Activated naive CD8-positive, alpha-beta T cell (primary cell): ENCODE results near the gene OTULIN.

Experiments used
- H3K27ac Mint-ChIP-seq: one replicate; pipeline ENCODE4 v1.8.0; 2021; ENCODE audit warnings: mixed read lengths
- H3K27me3 Mint-ChIP-seq: one replicate; pipeline ENCODE4 v1.8.0; 2021; ENCODE audit warnings: mixed read lengths
- H3K36me3 Mint-ChIP-seq: one replicate; pipeline ENCODE4 v1.8.0; 2021; ENCODE audit warnings: mixed read lengths
- H3K4me1 Mint-ChIP-seq: one replicate; pipeline ENCODE4 v1.8.0; 2021; ENCODE audit warnings: low read depth, mixed read lengths
- H3K4me3 Mint-ChIP-seq: one replicate; pipeline ENCODE4 v1.8.0; 2021; ENCODE audit warnings: mild to moderate bottlenecking, mixed read lengths
- H3K9me3 Mint-ChIP-seq: one replicate; pipeline ENCODE4 v1.8.0; 2021; ENCODE audit warnings: low read depth, mixed read lengths

Gene OTULIN

DNA sequence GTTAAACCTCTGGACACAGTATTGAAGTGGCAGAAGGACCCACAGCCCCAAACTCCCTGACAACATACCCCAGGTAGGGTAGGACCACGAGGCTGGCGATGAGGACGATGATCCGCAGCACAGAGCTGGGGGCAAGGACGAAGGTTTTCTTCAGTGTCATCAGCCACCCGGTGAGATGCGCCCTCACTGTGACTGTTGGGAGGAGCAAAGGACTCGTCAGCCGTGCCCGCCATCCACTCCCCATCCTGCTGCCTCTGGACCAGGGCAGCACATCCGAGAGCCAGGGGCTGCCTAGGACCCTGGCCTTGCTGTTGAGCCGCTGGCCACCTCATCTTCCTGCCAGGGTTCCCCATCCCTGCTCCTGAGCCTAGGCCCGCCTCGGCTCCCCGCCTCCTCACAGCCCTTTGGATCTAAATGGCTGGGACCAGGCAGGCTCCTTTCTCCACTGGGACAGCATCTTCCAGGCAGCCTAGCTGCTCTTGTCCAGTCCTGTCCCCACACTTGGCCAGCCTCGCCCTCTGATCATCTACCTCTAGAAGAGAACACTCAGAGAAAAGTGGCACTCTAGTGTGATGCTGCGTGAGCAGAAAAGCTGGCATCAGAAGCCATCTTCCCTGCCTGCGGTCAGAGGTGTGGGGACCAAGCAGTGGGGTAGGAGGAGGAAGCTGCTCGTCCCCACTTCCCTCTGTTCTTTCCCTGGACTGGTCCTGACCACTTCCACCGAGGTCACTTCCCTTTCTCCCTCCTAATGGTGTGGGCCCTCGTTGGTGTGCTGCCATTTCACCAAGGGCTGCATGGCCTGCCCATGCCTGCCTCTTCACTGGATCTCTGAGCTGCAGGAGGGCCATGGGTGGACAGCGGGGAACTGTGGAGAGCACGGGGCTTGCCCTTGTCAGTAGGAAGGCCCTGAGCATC lies 49.2 kb downstream of the OTULIN start:
- no peak overlapping the region for H3K4me3 Mint-ChIP-seq

GRCh38 chr5:14714706-14715105 lies 50.2 kb downstream of the OTULIN start:
- no peaks in the 10 kb centered on the region for H3K9me3 Mint-ChIP-seq
- H3K4me1 Mint-ChIP-seq, result peaks cover 30% of the 10 kb centered on the region
- H3K27me3 Mint-ChIP-seq, result no peaks in the 10 kb centered on the region
- H3K4me3 Mint-ChIP-seq, result no peak overlapping the region
- peaks cover 8% of the 10 kb centered on the region for H3K36me3 Mint-ChIP-seq
- peak overlapping the region; percentile 66 for H3K27ac Mint-ChIP-seq

More for the DNA sequence above, 49.2 kb downstream of the OTULIN start:
- Mint-ChIP-seq H3K27me3 (no peaks in the 10 kb centered on the region), H3K9me3 (no peaks in the 10 kb centered on the region), H3K36me3 (peaks cover 11% of the 10 kb centered on the region), H3K4me1 (peaks cover 31% of the 10 kb centered on the region), H3K27ac (peak overlapping the region; percentile 66)

DNA sequence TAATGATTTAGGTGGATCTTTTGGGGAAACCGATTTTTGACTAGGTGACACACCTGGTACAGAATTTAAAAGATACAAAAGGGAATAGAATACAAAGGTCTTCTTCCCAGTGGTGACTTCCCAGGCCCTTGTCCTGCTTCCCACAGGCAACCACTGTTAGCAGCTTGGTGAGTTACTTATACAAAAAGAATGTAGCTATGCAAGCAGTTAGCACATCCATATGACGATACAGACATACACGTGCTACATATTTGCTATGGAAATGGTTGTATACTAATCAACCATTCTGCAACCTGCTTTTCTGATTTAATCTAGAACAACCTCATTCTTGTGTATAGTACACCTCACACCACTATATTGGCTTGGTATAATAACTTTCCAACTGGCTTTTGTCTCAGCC lies 51.0 kb downstream of the OTULIN start:
- Mint-ChIP-seq H3K36me3 (peaks cover 8% of the 10 kb centered on the region), H3K27ac (no peak overlapping the region), H3K4me3 (no peak overlapping the region), H3K4me1 (peaks cover 30% of the 10 kb centered on the region), H3K27me3 (no peaks in the 10 kb centered on the region), H3K9me3 (no peaks in the 10 kb centered on the region)

DNA sequence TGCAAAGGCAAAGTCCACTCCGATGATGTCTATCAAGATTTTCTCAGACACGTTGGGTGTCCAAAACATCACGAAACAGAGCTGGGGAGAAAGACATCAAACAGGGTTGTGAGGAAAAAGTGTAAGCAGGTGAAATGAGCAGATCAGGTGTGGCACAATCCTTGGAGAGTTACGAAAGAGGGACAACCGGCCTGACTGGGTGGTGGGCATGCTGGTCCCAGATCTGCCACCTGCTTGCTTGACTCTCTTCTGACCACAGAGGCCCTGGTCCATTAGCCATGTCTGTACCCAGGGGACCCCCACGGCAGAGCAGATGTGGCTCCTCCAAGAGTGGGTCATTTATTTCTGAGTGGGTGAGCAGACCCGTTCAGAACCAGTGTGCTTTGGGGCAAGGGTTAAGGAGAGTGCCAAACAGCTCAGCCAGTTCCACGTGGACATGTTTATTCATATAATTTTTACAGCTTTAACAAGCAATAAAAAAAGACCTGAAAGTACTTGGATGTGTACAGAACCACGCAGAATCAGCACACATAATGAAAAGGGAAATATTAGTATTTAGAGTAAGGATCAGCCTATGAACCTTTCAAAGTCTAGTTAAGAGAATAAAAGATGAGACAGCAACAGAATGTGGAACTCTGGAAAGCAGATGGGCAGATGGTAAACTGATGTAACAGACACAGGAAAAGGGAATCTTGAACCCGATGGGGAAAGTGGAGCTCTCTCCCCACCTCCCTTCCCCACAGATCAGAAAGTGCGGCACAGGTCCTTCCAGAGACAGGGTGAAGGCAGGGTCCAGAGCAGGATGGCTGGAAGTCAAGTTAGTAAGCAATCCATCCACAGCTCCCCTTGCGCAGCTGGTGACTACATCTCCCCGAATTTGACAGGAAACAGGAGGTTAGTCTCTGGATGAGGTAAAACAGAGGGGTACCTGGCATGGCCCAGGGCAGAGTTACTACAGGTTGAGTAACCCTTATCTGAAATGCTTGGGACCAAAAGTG lies 52.5 kb downstream of the OTULIN start:
- Mint-ChIP-seq H3K4me3 (no peak overlapping the region), H3K27ac (peak overlapping the region; percentile 67), H3K27me3 (no peaks in the 10 kb centered on the region), H3K4me1 (peaks cover 35% of the 10 kb centered on the region), H3K9me3 (no peaks in the 10 kb centered on the region), H3K36me3 (peaks cover 8% of the 10 kb centered on the region)

- H3K9me3 Mint-ChIP-seq, result no peaks in the 10 kb centered on the region
- no peaks in the 10 kb centered on the region for H3K27me3 Mint-ChIP-seq
- peak overlapping the region; percentile 50 for H3K27ac Mint-ChIP-seq
- H3K36me3 Mint-ChIP-seq, result peaks cover 14% of the 10 kb centered on the region
- H3K4me1 Mint-ChIP-seq, result peaks cover 45% of the 10 kb centered on the region
- no peak overlapping the region for H3K4me3 Mint-ChIP-seq
Measured at GRCh38 chr5:14718778-14719177, 54.3 kb downstream of the OTULIN start.

GRCh38 chr5:14720236-14720923 lies 55.9 kb downstream of the OTULIN start:
- Mint-ChIP-seq H3K27me3 (no peaks in the 10 kb centered on the region), H3K4me1 (peaks cover 47% of the 10 kb centered on the region), H3K27ac (no peak overlapping the region), H3K36me3 (peaks cover 15% of the 10 kb centered on the region), H3K4me3 (no peak overlapping the region), H3K9me3 (no peaks in the 10 kb centered on the region)

DNA sequence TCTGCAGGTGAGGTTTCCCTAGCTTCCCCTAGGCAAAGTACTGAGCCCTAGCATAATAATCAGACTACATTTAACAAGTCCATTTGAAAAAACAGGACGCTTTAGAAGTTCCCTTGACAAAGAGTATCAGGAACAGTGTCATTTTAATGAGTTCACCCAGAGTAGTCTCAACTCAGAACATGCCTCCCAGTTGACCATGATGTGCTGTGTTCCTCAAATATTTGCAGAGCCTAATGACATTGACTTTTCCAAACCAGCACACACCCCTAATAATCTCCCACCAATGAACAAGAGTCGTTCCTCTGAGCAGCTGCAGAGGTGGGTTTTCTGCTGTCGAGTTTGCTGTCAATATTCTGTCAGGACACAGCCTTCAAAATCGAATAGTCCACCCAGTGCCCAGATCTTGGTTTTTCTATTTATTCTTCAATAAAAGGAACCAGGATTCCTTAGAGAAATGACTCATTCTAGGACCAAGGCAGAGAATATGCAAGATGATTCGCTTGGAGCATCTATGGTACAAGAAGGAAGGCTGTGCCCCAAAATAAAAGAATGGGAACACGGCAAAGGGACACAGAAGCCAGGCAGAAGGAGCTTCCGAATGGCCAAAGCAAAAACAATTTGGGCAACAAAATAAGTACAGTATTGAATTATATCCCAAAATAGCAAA lies 57.6 kb downstream of the OTULIN start:
- H3K4me3 Mint-ChIP-seq, result no peak overlapping the region
- peaks cover 50% of the 10 kb centered on the region for H3K4me1 Mint-ChIP-seq
- peaks cover 19% of the 10 kb centered on the region for H3K36me3 Mint-ChIP-seq
- no peaks in the 10 kb centered on the region for H3K9me3 Mint-ChIP-seq
- no peaks in the 10 kb centered on the region for H3K27me3 Mint-ChIP-seq
- no peak overlapping the region for H3K27ac Mint-ChIP-seq

DNA sequence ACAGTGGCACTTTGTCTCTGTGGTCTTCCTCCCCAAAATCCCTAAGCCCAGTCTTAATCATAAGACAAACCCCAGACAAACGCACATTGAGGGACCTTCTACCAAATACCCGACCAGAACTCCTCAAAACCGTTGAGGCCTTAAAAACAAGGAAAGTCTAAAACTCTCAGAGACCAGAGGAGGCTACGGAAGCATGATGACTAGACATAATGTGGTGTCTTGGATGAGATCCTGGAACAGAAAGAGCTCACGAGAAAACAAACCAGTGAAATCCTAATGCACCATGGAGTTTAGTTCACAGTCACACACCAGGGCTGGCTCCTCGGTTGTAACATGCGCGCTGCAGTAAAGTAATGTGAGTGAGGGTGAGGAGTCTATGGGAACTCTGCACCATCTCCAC lies 58.4 kb downstream of the OTULIN start:
- H3K4me1 Mint-ChIP-seq, result peaks cover 52% of the 10 kb centered on the region
- no peaks in the 10 kb centered on the region for H3K9me3 Mint-ChIP-seq
- peaks cover 17% of the 10 kb centered on the region for H3K36me3 Mint-ChIP-seq
- H3K27ac Mint-ChIP-seq, result no peak overlapping the region
- H3K27me3 Mint-ChIP-seq, result no peaks in the 10 kb centered on the region
- H3K4me3 Mint-ChIP-seq, result no peak overlapping the region

- peaks cover 17% of the 10 kb centered on the region for H3K36me3 Mint-ChIP-seq
Measured at GRCh38 chr5:14723701-14724132, 59.2 kb downstream of the OTULIN start.

DNA sequence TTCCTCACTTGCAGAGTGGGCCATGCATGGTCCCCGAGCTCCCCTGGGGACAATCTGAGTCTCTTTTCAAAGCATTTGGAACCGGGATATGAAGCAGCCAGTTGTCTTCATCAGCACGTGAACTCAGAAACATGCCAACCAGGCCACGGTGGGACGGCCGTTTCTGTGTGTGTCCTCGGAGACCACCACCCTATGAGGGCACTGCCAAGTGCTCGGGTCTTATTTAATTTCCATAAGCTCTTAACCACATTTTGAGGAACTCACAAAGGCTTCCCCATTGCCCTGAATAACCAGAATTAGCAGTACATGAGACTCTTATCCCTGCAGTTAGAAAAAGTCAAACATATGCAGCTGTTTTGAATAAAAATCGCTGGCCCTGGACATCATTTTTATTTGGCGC lies 60.1 kb downstream of the OTULIN start:
- H3K9me3 Mint-ChIP-seq, result no peaks in the 10 kb centered on the region
- peaks cover 41% of the 10 kb centered on the region for H3K4me1 Mint-ChIP-seq
- H3K27ac Mint-ChIP-seq, result no peak overlapping the region
- H3K27me3 Mint-ChIP-seq, result no peaks in the 10 kb centered on the region
- H3K4me3 Mint-ChIP-seq, result no peak overlapping the region
- peaks cover 16% of the 10 kb centered on the region for H3K36me3 Mint-ChIP-seq

More at GRCh38 chr5:14723701-14724132, 59.2 kb downstream of the OTULIN start:
- Mint-ChIP-seq H3K27me3 (no peaks in the 10 kb centered on the region), H3K4me1 (peaks cover 49% of the 10 kb centered on the region), H3K4me3 (no peak overlapping the region), H3K27ac (no peak overlapping the region), H3K9me3 (no peaks in the 10 kb centered on the region)

DNA sequence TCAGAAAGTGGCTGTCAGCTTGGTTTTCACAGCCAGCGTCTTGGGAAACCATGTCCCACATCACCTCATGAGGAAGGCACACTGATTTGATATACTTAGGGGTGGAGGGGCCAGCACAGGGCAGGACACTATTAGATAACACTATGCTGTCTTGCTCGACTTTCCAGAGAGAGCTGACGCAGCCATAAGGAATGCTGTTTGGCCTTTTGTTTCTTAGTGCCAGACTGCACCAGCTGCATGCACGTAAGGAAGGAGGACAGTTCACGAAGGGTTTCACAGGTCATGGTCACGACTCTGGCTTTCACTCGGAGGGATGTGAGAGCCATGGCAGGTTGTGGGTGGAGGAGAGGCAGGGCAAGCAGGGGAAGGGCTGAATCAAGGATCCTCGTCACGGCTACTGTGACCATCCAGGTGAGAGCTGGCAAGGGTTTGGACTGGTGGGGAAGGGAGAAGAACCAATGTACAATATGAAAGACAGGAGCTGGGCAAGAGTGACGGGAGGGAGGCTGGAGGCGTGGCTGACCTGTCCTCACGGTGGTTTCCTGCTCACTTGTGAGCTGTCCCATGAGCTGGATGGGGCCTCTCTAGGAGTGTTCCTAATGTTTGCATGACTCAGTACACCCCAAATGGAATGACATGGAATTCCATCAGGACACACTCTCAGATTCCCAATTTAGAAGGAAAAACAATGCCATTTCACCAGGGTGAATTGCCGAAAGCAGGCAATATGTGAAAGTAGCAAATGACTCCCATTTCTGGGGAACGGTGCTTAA lies 61.7 kb downstream of the OTULIN start:
- no peak overlapping the region for H3K4me3 Mint-ChIP-seq
- H3K9me3 Mint-ChIP-seq, result no peaks in the 10 kb centered on the region
- H3K4me1 Mint-ChIP-seq, result peaks cover 26% of the 10 kb centered on the region
- H3K27me3 Mint-ChIP-seq, result no peaks in the 10 kb centered on the region
- H3K36me3 Mint-ChIP-seq, result peaks cover 16% of the 10 kb centered on the region
- H3K27ac Mint-ChIP-seq, result no peak overlapping the region

- Mint-ChIP-seq H3K27me3 (no peaks in the 10 kb centered on the region), H3K4me1 (peaks cover 19% of the 10 kb centered on the region), H3K27ac (no peak overlapping the region), H3K9me3 (no peaks in the 10 kb centered on the region), H3K4me3 (no peak overlapping the region), H3K36me3 (peaks cover 15% of the 10 kb centered on the region)
Measured at GRCh38 chr5:14727428-14727865, 62.9 kb downstream of the OTULIN start.

GRCh38 chr5:14727928-14728458 lies 63.5 kb downstream of the OTULIN start:
- Mint-ChIP-seq H3K9me3 (no peaks in the 10 kb centered on the region), H3K27ac (no peak overlapping the region), H3K4me1 (peaks cover 14% of the 10 kb centered on the region), H3K36me3 (peaks cover 10% of the 10 kb centered on the region), H3K27me3 (no peaks in the 10 kb centered on the region), H3K4me3 (no peak overlapping the region)
